DMS153 treated with DMSO at 0.1 percent for 48 hours (cell line): ENCODE results near the gene SCLY.
"Not testable (repeated sequence)": the region's sequence is repeated elsewhere in the genome, so short reads cannot be mapped to it uniquely, and the experiment has no call there.

Source experiments
- DNase-seq: peaks from one replicate; lab custom pipeline; 2025; ENCODE audit not compliant: unreplicated experiment; lab: John Stamatoyannopoulos, UW

SCLY gene

DNA sequence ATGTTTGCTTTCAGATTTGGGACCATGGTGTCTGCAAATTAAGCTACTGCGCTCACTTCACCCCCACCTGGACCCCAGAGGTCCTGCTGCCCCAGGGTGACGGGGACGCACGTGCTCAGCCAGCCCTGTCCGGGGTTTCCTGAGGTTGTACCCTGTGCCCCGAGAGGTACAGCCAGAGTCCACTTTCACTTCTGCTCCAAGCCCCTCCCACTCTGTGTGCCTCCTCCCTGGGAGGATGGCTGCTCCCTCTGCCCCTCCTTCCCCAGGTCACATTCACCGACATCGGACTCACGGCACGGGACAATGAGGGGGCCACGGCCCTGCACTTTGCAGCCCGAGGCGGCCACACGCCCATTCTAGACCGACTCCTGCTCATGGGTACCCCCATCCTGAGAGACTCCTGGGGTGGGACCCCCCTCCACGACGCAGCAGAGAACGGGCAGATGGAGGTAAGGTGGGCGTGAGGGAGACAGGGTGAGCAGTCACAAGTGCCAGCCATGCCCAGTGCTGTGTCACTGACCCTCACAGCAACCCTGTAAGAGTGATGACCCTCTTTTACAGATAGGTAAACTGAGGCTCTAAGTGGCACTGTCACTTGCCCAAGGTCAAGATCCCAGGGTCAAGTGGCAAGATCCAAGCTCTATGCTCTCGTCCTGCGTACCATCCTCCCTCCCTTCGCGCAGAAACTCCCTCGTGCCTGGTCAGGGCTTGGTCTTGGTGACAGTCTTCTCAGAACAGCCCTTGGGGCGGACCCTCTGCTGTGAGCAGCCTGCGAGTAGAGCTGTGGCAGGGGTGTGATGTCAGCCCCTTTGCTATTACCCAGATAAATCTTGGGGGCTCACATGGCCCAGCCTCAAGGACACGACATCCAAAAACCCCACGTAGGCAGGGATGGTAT lies 47.0 kb downstream of the SCLY start:
- DNase-seq = no peak

DNA sequence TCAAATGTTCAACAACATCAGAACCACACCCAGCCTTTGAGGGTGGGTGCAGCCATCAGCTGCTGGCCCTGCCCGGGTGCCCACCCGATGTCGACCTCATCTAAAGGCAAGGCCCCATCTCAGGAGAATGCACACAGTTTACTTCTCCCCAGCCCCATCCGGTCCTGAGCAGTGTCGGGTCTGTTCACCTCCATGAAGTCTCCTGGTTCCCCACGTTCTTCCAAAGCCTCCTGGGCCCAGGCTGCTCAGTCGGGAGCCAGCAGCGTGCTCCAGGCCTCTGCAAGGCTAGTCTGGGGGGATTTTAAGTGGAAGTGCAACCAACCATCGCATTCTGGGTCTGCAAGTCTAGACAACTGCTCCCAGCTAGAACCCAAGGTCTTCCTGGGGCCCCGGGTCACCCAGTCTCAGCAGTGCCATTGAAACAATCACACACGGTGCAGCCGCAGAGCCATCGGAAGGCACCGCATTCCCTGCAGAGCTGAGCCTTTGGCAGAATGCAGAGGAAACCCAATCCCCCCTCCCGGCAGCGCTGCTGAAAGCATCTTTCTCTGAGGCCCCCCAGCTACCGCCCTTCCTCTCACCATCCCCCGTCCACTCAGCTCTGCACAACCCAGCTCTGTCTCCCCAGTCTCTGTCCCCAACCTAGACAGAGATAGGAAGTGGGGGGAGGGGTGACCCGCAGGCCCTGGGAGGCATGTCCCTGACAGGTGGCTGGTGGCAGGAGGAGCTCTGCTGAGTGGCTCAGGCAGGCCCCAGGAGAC lies 47.8 kb downstream of the SCLY start:
- DNase-seq = peak; percentile 31

DNA sequence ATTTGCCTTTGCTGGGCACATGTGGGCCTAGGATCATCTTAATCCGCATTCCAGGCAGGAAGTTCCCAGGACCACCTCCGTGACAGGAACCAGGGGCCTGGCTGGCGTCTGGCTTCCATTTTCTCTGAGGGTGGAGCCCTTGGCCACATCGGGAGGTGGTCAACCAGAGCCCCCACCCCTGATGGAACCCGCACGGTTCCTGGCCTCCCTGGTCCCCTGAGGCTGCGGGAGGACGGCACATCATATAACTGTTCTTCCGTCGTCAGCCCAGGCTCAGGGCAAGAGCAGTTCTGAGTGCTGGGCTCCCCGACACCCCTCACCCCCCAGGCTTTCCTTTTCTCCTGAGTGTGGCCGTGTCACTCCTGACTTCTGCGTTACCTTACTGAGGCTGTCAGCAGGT lies 52.8 kb downstream of the SCLY start:
- no peak for DNase-seq

DNA sequence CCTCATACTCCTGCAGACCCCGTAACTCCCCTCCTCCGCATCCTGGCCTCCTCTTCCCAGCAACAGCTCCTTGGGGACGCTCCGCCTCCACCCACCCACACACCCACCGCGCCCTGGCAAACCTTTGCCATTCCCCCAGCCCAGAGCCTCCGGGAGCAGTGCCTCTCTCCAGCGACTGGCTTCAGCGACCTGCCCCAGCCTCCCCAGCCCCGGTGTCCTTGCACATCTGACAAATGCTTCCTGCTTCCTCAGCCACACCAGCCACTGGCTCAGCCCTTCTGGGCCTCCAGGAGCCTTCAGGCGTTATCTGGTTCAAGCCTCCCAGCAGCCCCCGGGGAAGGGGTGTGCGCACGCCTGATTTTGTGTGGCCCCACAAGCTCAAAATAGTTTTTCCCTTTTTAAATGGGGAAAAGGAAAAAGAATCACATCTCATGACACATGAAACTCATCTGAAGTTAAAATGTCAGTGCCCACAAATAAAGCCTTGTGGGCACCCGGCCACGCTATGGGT lies 53.6 kb downstream of the SCLY start:
- no peak for DNase-seq

DNA sequence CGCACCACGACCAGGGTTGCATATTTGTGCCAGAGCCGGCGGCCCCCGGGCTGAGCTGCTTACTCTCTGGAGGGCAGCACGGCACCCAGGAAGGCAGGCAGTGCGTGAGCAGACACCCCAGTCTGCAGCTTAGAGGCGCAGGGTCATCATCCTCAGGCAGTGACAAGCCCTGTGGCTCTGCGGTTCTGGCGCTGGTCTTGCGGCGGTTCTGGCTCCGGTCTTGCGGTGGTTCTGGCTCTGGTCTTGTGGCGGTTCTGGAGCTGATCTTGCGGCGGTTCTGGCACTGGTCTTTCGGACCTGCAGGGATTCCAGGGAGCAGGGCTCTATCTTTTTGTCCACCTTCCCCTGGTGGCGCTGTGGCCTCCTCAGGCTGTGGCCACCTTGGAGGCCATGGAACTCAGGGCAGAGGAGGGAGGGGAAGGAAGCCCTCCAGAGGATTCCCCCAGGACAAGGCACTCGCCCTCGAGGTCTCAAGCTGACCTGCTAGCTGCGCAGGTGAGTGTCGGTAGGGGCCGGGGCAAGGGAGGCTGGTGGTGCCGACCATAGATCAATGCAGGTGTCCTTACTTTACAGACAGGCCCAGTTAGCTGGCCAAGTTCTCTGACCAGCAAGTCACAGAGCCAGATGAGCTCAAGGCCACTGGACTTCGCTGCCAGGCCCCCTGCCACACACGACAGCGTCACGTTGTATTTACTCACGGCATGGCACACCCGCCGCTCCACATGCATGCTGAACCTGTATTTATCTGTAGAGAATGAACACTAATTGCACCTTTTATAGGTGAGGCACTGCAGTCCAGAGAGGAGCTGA lies 54.3 kb downstream of the SCLY start:
- no peak for DNase-seq

DNA sequence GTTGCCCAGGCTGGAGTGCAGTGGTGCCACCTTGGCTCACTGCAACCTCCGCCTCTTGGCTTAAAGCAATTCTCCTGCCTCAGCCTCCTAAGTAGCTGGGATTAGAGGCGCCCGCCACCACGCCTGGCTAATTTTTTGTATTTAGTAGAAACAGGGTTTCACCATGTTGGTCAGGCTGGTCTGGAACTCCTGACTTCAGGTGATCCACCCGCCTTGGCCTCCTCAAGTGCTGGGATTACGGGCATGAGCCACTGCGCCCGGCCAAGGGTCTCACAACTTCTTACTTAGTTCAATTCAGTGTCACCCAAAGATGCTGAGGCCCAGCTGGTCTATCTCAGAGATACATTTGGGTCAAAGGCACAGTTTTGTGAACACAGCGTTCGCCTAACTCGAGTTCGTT lies 54.9 kb downstream of the SCLY start:
- DNase-seq = not testable (repeated sequence)

DNA sequence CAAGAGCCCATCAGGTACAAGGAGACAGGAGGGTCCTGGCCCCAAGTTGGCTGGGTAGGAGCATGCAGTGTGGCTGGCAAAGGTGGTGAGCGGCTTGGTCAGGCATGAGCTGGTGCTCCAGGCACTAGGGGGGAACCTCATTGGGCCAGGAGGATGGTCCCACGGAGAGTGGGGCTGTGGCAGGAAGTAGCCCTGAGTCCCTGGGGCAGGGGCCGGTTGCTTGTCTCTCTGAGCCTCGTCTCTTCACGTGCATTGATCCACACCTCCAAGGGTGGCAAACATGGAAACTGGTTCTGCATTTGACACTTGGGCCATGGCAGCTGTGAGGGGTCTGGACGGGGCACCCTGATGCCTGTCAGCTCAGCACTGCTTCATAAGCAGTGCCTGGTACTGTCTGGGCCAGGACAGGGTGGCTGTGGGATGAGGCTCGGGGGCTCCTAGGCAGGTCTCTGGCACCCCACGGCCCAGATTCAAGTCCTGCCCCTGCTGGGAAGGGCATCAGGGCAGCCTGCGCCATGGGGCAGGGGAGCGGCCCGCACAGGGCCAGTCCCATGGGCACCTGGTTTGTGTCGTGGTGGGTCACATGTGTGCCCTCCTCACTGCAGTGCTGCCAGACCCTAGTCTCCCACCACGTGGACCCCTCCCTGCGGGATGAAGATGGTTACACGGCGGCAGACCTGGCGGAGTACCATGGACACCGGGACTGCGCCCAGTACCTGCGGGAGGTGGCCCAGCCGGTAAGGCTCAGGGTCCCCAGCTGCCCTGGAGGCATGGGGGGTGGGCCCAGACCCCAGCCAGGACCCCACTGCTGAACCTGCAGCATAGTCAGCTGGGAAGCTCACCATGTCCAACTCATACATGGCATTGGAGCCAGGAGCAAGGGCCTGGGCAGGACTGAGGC lies 55.7 kb downstream of the SCLY start:
- DNase-seq = no peak

DNA sequence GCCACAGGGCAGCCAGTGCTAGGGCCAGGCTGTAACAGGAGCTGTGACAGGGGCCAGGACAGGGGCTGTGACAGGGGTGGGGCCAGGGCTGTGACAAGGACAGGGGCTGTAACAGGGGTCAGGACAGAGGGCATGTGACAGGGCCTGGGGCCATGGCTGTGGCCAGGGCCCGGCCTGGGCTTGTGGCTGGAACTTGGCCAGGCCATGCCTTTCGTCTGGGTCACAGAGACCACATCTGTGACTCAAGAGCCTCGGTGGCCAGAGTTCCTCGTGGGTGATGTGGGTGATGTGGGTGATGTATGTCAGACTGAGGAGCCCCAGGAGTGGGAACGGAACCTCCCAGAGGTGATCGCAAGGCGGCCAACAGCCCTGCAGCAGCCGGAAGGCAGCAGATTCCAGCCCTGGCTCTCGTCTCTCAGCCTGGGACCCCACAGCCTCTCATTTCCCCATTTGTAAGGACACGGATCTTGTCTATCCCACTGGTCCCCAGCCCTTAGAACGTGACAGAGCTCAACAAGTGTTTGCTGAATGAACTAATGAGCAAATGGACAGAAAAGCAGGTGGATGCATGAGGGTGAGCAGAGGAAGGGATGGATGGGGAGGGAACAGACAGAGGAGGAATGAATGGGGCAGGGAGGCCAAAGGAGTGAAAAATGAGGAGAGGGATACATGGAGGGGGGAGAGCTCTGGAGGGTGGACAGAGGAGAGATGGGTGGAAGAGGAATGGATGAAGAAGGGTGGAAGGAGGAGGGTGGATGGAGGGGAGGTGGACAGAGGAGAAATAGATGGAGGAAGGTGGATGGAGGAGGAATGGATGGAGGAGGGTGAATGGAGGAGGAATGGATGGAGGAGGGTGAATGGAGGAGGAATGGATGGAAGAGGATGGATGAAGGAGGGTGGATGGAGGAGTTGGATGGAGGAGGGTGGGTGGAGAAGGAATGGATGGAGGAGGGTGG lies 56.7 kb downstream of the SCLY start:
- DNase-seq = no peak

DNA sequence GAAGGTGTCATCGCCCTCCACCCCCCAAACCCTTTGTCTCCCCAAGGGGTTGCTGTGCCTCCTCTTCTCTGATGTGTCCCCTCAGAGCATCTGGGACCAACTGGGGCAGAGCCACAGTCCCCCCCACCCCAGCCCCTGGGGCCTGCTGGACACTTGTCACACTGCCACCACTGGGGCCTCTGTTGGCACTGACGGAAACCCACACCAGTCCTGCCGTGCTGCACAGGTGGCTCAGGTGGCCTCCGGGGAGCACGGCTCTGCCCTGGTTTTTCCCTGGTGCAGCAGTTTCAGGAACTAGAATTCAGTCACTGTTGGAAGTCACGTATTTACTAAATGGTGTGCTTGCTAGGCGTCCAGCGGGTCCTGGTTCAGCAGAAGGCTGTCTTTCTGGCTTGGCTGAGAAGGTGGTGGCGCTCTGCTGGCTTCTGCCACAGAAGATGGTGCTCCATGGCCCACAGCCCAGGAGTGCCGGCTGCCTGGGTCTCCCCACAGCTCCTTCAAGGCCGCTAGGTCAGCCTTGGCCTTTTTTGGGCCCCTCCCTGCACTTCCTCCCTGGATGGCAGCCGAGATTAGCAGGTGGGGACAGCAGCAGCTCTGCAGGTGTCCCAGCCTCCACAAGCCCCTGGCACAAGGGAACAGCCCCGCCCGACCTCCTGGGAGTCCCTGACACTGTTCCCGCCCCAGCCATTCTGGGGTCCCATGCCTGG lies 59.1 kb downstream of the SCLY start:
- DNase-seq = no peak

DNA sequence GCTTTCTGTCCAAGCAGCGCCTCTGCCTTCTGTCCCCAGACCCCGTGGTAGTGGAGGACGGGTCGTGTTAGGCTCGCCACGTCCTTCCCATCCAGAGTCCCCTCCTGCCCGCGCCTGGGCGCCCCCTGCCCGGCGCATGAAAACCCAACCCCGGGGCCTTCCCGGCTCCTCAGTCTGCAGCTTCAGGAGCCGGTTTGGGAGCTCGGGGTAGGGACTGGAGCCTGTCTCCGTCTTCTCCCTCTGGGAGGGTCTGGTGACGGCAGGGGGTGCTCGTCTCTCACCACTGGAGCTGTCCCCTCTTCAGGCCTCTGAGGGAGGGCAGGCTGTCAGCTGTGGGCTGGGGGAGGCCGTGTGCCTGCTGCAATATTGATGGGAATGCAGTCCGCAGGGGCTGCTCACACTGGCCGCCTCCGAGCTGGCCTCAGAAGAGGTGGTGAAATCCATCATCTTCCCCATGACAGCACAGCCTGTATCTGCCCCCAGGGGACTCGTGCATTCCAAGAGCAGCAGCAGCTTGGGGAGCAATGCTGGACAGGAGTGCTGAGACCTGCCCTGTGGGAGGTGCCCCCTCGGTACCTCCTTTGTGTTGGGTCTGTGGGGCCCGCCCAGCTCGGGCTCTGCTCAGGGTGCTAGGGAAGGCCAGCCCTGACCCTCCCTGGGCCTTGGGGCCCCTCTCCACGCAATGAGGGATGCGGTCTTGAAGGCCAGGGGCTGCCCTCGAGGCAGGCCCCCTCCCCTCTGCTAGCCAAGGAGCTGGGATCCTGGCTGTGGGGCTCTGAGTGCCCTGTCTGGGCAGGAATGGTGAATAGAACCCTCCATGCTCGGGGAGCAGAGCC lies 59.9 kb downstream of the SCLY start:
- DNase-seq = no peak

DNA sequence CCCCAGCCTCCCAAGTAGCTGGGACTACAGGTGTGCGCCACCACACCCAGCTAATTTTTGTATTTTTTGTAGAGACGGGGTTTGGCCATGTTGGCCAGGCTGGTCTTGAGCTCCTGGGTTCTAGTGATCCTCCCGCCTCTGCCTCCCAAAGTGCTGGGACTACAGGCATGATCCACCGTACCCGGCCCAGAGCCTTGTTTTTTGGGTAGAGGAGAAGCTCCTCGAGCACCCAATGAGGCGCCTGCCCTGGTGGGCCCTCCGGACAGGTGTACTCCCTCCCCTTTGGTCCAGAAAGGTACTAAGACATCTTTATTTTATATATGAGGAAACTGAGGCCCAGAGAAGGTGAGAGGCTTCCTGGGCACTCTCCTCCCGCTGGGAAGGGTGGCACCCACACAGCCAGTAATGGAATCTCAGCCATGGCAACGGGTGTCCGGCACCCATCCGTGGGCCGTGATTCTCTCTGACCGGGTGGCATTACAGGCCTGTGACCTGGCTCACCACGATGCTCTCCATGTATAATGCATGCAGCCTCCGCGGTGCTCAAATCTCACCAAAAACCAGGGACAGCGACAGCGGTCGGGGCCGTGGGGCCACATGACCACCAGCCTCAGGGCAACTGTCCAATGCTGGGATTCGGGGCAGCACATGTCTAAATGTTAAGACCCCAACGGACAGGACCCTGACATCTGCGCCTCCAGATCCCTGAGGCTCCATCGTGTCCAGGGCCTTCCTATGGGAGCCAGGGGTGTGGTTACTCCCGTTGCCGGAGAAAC lies 60.9 kb downstream of the SCLY start:
- DNase-seq = no peak

DNA sequence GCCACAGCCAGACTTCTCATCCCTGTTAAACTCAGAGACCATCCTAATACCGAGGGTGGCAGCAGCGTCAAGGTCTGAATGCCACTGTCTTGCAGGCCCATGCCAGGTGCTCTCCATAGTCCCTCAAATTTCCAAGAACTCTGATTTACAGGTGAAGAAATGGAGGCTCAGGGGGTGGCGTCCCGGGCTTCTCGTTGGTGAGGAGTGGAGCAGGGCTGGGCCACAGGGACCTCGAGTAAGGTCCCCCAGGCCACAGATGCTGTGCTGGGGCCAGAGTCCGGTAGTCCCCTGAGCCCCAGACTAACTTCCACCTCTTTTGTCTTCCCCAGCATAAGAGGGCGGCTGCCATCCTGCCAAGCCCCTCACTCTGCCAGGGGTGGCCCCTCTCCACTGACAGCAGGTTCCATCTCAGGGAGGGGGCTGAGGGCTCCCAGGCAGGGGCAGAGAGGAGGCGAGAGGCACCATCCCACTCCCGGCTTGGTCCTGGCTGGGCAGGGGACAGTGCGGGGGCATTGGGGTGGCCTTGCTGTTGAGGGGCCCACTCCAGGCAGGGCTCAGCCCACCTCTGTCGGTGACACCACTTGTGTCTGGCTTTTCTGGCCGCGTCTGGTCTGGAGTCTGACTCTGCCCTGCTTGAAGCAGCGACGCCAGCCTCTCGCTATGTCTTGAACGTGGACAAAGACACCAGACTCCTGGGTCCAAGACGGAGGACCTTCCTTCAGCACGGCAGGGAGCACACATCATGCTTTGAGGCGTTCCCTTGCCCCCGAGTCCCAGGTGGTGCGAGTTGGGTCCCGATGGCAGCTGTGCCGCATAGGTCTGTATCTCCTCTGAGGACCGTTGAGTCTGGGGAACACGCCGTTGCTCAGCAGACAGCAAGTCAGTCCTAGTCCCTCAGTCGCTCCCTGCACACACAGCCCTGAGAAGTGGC lies 61.8 kb downstream of the SCLY start:
- DNase-seq = no peak

DNA sequence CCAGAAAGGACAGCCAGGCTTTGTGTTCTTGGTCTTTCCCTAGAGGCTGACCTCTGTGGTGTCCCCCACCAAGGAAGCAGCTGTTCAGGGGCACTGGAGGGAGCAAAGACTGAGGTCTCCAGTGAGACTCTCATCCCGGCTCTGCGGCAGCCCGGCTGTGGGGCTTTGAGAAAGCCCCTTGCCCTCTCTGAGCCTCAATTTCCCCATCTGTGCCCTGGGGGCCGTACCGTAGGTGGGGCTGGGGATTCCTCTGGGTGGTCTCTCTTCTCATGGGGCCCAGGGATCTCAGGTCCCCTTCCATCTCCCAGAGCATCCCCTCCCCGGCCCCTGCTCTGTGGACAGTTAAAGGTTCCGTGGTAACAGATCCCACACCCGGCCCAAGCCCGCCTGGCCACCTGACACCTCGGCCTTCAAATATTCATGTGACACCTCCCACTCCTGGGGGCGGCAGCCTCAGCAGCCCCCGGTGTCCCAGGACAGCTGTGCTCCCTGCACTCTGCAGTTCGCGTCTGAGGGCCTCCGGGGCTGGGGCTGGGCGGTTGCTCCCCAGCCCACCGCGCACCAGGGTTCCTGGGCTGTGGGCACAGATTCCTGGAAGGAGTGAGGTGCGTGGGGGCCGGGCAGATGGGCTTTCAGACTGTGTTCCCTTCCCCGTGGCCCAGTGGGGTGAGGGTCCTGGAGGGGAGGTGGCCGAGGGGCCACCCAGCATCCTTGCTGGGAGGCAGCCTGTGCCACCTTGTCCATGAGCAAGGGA lies 62.6 kb downstream of the SCLY start:
- no peak for DNase-seq

DNA sequence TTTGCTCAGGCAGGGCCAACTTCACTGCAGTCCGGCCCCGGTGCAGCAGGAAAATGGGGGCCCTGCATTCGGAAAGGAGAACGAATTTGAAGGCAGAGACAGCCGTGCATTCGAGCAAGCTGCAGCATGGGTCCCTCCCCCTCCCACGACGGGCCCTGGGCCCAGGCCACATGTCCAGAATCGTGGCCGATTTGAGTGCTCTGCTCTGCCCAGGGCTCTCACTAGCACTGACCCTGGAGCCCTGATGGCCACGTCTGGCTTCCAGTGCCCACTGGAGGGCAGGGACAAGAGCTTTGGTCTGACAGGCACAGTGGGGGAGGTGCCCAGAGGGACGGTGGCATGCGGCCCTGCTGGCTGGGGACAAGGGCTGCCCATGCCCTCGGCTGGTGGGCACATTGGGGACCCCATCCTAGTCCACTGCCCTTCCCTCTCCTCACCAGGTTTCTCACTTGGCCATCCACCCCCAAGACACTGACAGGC lies 63.2 kb downstream of the SCLY start:
- no peak for DNase-seq
